K562 (cell line): Measurements from ENCODE around the gene SUPT5H. TPM values are rescaled to one million over a fixed set of nuclear protein-coding genes. Genes with fewer than 3 reads are reported as not detected.
A peak's percentile ranks its signal among the peaks of the same experiment; 100 is the strongest.

Experiments
- C11orf30 ChIP-seq: fragments of 450-650 bp; IDR thresholded peaks from 2 replicates; pipeline ENCODE4 v1.6.1; 2016; ENCODE audit warnings: low read depth, mild to moderate bottlenecking
- DACH1 ChIP-seq: fragments of 450-650 bp; IDR thresholded peaks from 2 replicates; pipeline ENCODE4 v1.6.1; 2018; ENCODE audit not compliant: partially characterized antibody
- EWSR1 ChIP-seq: fragments of 450-650 bp; IDR thresholded peaks from 2 replicates; pipeline ENCODE4 v1.6.1; 2018; ENCODE audit warnings: borderline replicate concordance, mild to moderate bottlenecking, low read depth, moderate library complexity; ENCODE audit not compliant: partially characterized antibody
- KHSRP ChIP-seq: fragments of 450-650 bp; IDR thresholded peaks from 2 replicates; pipeline ENCODE4 v1.6.1; 2017
- LEF1 ChIP-seq: fragments of 450-650 bp; IDR thresholded peaks from 2 replicates; pipeline ENCODE4 v1.6.1; 2016; ENCODE audit warnings: mild to moderate bottlenecking
- MTA1 ChIP-seq: fragments of 450-650 bp; IDR thresholded peaks from 2 replicates; pipeline ENCODE4 v1.6.1; 2017; ENCODE audit warnings: borderline replicate concordance
- POLR2B ChIP-seq: fragments of 450-650 bp; IDR thresholded peaks from 2 replicates; pipeline ENCODE4 v1.6.1; 2018; ENCODE audit warnings: low read depth; ENCODE audit not compliant: partially characterized antibody
- SMARCB1 ChIP-seq: IDR thresholded peaks from 2 replicates; pipeline ENCODE4 v1.6.1; 2011; ENCODE audit warnings: improper control_type of control experiment, low read depth; ENCODE audit not compliant: insufficient read length
- SREBF1 ChIP-seq: fragments of 150-350 bp; IDR thresholded peaks from 2 replicates; pipeline ENCODE4 v1.6.1; 2014; ENCODE audit warnings: antibody characterized with exemption, low read depth, low read length, borderline replicate concordance
- TAF7 ChIP-seq: fragments of 450-650 bp; IDR thresholded peaks from 2 replicates; pipeline ENCODE4 v1.6.1; 2016; ENCODE audit warnings: missing genetic modification characterization, missing compliant biosample characterization
- TAL1 ChIP-seq: fragments of 450-650 bp; IDR thresholded peaks from 2 replicates; pipeline ENCODE4 v1.6.1; 2016; ENCODE audit warnings: mild to moderate bottlenecking
- TOE1 ChIP-seq, 2 experiments: fragments of 450-650 bp in 1 of 2; sonication (generic) in 1 of 2; formaldehyde crosslinking in 1 of 2; IDR thresholded peaks; 2 replicates each; pipeline versions ENCODE4 v1.7.1 to v1.8.0; 2016 to 2022; ENCODE audit warnings: borderline replicate concordance in 2 of 2, mild to moderate bottlenecking in 2 of 2, antibody characterized with exemption in 1 of 2, inconsistent platforms in 1 of 2, low read depth in 1 of 2, missing genetic modification reagents in 1 of 2, moderate library complexity in 1 of 2
- ZBTB1 ChIP-seq: sonication (generic); formaldehyde crosslinking; IDR thresholded peaks from 2 replicates; pipeline ENCODE4 v1.8.1; 2023; ENCODE audit warnings: missing genetic modification reagents, low read depth, mild to moderate bottlenecking, borderline replicate concordance
- ZNF124 ChIP-seq: sonication (generic); formaldehyde crosslinking; IDR thresholded peaks from 2 replicates; pipeline ENCODE4 v1.8.1; 2022; ENCODE audit warnings: missing genetic modification reagents
- ZNF184 ChIP-seq: sonication (generic); formaldehyde crosslinking; IDR thresholded peaks from 2 replicates; pipeline ENCODE4 v1.5.0; 2020; ENCODE audit warnings: missing genetic modification reagents
- ZNF41 ChIP-seq: fragments of 250-450 bp; sonication (Bioruptor Pico); conservative IDR thresholded peaks from 2 replicates; pipeline ENCODE4 v1.4.0; 2020; ENCODE audit warnings: mild to moderate bottlenecking
- ZNF431 ChIP-seq: sonication (generic); formaldehyde crosslinking; IDR thresholded peaks from 2 replicates; pipeline ENCODE4 v1.8.0; 2022; ENCODE audit warnings: mild to moderate bottlenecking, missing genetic modification reagents
- ZNF780A ChIP-seq: fragments of 250-450 bp; sonication (Bioruptor Pico); IDR thresholded peaks from 2 replicates; pipeline ENCODE4 v1.5.0; 2021; ENCODE audit warnings: mild to moderate bottlenecking
- polyA plus RNA-seq, 8 experiments: library from polyadenylated mRNA; depleted of rRNA in 4 of 8; stranded (reverse) in 5 of 8; unstranded in 3 of 8; fragments of >200 nt; fragmentation: Nextera tagmentation in 2 of 8; fragmentation: Illumina TruSeq in 1 of 8; extraction: Ambion mirVana in 2 of 8; extraction: Trizol in 1 of 8; gene quantifications; 2 replicates each; pipeline versions ENCODE4 v1.2.1 to v1.2.3, GENCODE V29; 2011 to 2014; ENCODE audit warnings: inconsistent platforms in 1 of 8, missing spikeins in 1 of 8
- total RNA-seq, 7 experiments: library from RNA; depleted of rRNA in 6 of 7; stranded (reverse); fragments of >200 nt in 6 of 7; fragmentation: Illumina TruSeq in 2 of 7; extraction: Trizol in 2 of 7; gene quantifications; 2 replicates each; pipeline versions ENCODE4 v1.2.1 to v1.2.3, GENCODE V29; 2011 to 2021; ENCODE audit warnings: low replicate concordance in 1 of 7
- TF ChIP-seq, protein P1 (sequence below): fragments of 250-450 bp; sonication (Bioruptor Pico); IDR thresholded peaks from 2 replicates; pipeline ENCODE4 v1.5.0; 2021
- TF ChIP-seq, protein P2 (sequence below): sonication (generic); formaldehyde crosslinking; IDR thresholded peaks from 2 replicates; pipeline ENCODE4 v1.8.0; 2023; ENCODE audit warnings: mild to moderate bottlenecking, missing genetic modification reagents
- TF ChIP-seq, protein P3 (sequence below): fragments of 450-650 bp; IDR thresholded peaks from 2 replicates; pipeline ENCODE4 v1.6.1; 2016; ENCODE audit warnings: mild to moderate bottlenecking
- TF ChIP-seq, protein P4 (sequence below): fragments of 450-650 bp; formaldehyde crosslinking; conservative IDR thresholded peaks from 2 replicates; pipeline ENCODE4 v1.4.0; 2022; ENCODE audit warnings: mild to moderate bottlenecking, missing genetic modification characterization

Gene SUPT5H
- total and polyA plus RNA-seq, 9 of the 15 experiments (the other 6 are each of a cell fraction or from before 2014, with no cell fraction given) = 13.3 to 85.9 (median 35.9) TPM

DNA sequence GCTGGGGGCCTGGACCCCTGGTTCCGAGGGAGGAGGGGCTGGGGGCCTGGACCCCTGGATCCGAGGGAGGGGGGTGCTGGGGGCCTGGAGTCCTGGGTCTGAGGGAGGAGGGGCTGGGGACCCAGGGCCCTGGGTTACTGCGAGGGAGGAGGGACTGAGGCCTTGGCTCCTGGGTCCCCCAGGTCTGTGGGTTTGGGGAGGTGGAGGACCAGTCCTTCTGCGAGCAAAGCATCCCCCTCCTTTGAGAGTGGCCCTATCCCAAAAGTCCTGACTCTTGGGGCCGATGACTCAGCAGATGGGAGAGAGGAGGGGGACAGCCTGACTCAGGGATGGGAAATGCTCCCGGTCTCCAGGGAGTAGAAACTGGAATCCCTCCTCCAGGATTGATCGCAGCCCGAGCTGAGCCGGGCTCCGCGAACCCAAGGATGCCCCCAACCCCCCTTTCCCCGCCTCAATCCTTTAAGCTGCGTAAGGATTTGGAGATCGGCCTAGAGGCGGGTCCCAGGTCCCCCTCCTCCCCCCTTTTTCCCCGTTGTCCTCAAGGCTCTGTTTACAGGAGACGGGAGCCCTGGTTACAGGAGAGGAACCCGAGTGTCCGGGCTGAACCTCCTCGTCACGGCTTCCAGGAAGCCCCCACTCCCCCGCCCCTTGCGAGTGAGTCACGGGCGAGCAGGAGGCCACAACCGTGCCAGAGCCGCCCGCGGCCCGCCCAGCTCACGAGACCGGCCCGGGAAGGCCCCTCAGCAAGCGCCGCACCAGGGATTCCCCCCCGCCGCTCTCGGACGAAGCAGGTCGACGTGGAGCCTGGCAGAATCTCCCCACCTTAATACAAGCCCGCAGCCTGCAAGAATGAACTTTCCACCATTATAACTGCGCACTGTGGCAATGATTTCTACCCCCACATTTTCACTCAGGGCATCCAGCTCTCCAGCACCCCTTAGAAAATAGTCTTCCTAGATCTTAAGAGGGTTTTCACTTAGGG lies 41.8 kb upstream of the SUPT5H start (continued):
- TF ChIP-seq TAL1 (no peak), TOE1 (IDR thresholded peaks at IDR 0.05; ENCODE audit: borderline replicate concordance) (no peak; the same call in 1 of the 2 replicates), TOE1 (CRISPR knock-in tag; IDR thresholded peaks at IDR 0.05; ENCODE audit: borderline replicate concordance, low read depth) (no peak), ZNF41 (CRISPR knock-in tag) (no peak), KHSRP (no peak), POLR2B (peak; percentile 22), ZBTB1 (CRISPR knock-in tag) (no peak), EWSR1 (no peak), C11orf30 (peak; percentile 92), LEF1 (peak; percentile 98), ZNF124 (CRISPR knock-in tag) (no peak), SREBF1 (no peak), SMARCB1 (no peak), DACH1 (no peak), MTA1 (no peak), ZNF184 (CRISPR knock-in tag) (no peak), ZNF431 (CRISPR knock-in tag) (no peak), TAF7 (tag) (no peak), ZNF780A (no peak)
- TF ChIP-seq, protein P1, sequence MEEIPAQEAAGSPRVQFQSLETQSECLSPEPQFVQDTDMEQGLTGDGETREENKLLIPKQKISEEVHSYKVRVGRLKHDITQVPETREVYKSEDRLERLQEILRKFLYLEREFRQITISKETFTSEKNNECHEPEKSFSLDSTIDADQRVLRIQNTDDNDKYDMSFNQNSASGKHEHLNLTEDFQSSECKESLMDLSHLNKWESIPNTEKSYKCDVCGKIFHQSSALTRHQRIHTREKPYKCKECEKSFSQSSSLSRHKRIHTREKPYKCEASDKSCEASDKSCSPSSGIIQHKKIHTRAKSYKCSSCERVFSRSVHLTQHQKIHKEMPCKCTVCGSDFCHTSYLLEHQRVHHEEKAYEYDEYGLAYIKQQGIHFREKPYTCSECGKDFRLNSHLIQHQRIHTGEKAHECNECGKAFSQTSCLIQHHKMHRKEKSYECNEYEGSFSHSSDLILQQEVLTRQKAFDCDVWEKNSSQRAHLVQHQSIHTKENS (CRISPR knock-in tag) = no peak
- TF ChIP-seq, protein P2, sequence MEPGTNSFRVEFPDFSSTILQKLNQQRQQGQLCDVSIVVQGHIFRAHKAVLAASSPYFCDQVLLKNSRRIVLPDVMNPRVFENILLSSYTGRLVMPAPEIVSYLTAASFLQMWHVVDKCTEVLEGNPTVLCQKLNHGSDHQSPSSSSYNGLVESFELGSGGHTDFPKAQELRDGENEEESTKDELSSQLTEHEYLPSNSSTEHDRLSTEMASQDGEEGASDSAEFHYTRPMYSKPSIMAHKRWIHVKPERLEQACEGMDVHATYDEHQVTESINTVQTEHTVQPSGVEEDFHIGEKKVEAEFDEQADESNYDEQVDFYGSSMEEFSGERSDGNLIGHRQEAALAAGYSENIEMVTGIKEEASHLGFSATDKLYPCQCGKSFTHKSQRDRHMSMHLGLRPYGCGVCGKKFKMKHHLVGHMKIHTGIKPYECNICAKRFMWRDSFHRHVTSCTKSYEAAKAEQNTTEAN (CRISPR knock-in tag) = no peak
- TF ChIP-seq, protein P3, sequence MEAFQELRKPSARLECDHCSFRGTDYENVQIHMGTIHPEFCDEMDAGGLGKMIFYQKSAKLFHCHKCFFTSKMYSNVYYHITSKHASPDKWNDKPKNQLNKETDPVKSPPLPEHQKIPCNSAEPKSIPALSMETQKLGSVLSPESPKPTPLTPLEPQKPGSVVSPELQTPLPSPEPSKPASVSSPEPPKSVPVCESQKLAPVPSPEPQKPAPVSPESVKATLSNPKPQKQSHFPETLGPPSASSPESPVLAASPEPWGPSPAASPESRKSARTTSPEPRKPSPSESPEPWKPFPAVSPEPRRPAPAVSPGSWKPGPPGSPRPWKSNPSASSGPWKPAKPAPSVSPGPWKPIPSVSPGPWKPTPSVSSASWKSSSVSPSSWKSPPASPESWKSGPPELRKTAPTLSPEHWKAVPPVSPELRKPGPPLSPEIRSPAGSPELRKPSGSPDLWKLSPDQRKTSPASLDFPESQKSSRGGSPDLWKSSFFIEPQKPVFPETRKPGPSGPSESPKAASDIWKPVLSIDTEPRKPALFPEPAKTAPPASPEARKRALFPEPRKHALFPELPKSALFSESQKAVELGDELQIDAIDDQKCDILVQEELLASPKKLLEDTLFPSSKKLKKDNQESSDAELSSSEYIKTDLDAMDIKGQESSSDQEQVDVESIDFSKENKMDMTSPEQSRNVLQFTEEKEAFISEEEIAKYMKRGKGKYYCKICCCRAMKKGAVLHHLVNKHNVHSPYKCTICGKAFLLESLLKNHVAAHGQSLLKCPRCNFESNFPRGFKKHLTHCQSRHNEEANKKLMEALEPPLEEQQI = no peak
- TF ChIP-seq, protein P4, sequence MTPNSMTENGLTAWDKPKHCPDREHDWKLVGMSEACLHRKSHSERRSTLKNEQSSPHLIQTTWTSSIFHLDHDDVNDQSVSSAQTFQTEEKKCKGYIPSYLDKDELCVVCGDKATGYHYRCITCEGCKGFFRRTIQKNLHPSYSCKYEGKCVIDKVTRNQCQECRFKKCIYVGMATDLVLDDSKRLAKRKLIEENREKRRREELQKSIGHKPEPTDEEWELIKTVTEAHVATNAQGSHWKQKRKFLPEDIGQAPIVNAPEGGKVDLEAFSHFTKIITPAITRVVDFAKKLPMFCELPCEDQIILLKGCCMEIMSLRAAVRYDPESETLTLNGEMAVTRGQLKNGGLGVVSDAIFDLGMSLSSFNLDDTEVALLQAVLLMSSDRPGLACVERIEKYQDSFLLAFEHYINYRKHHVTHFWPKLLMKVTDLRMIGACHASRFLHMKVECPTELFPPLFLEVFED (CRISPR knock-in tag) = no peak
